ENCODE results near the gene FEZ2.

Gene FEZ2

GRCh38 chr2:36561237-36561944 is 36.6 kb downstream of the FEZ2 start:
- DNase-seq (ENCODE audit: low spot score) = no peak

GRCh38 chr2:36560726-36561125 is 37.2 kb downstream of the FEZ2 start:
- no peak for DNase-seq (ENCODE audit: low spot score)

- DNase-seq (ENCODE audit: low spot score) = no peak
Observed at GRCh38 chr2:36559221-36559942, 38.6 kb downstream of the FEZ2 start.

- no peak for DNase-seq (ENCODE audit: low spot score)
Observed at GRCh38 chr2:36556842-36557241, 41.1 kb downstream of the FEZ2 start.

- no peak for DNase-seq (ENCODE audit: low spot score)
Observed at GRCh38 chr2:36555789-36556188, 42.2 kb downstream of the FEZ2 start.

GRCh38 chr2:36554531-36554930 is 43.4 kb downstream of the FEZ2 start:
- DNase-seq (ENCODE audit: low spot score) = no peak

GRCh38 chr2:36553683-36554082 is 44.3 kb downstream of the FEZ2 start:
- DNase-seq (ENCODE audit: low spot score) = no peak

- DNase-seq (ENCODE audit: low spot score) = no peak
Observed at GRCh38 chr2:36550006-36550405, 48.0 kb downstream of the FEZ2 start.

GRCh38 chr2:36549165-36549574 is 48.8 kb downstream of the FEZ2 start:
- no peak for DNase-seq (ENCODE audit: low spot score)

GRCh38 chr2:36547906-36548305 is 50.1 kb downstream of the FEZ2 start:
- no peak for DNase-seq (ENCODE audit: low spot score)

- DNase-seq (ENCODE audit: low spot score) = no peak
Observed at GRCh38 chr2:36545871-36546416, 52.0 kb downstream of the FEZ2 start.

- no peak for DNase-seq (ENCODE audit: low spot score)
Observed at GRCh38 chr2:36544638-36545338, 53.2 kb downstream of the FEZ2 start.

GRCh38 chr2:36541891-36542595 is 55.9 kb downstream of the FEZ2 start:
- no peak for DNase-seq (ENCODE audit: low spot score)

GRCh38 chr2:36540986-36541754 is 56.8 kb downstream of the FEZ2 start:
- no peak for DNase-seq (ENCODE audit: low spot score)

- DNase-seq (ENCODE audit: low spot score) = no peak
Observed at GRCh38 chr2:36539631-36540030, 58.3 kb downstream of the FEZ2 start.

GRCh38 chr2:36538335-36538734 is 59.6 kb downstream of the FEZ2 start:
- no peak for DNase-seq (ENCODE audit: low spot score)

GRCh38 chr2:36536776-36537175 is 61.2 kb downstream of the FEZ2 start:
- DNase-seq (ENCODE audit: low spot score) = no peak

GRCh38 chr2:36535099-36535498 is 62.9 kb downstream of the FEZ2 start:
- DNase-seq (ENCODE audit: low spot score) = no peak

GRCh38 chr2:36534275-36534799 is 63.6 kb downstream of the FEZ2 start:
- no peak for DNase-seq (ENCODE audit: low spot score)

GRCh38 chr2:36530983-36531354 is 67.0 kb downstream of the FEZ2 start:
- DNase-seq (ENCODE audit: low spot score) = no peak

Data from globus pallidus (tissue), 1 donor.